H9 (cell line): ENCODE results near the gene YES1. TPM values are rescaled to one million over a fixed set of nuclear protein-coding genes. Genes with fewer than 3 reads are reported as not detected.

ENCODE experiments used
- DNase-seq: peaks from one replicate; pipeline ENCODE4 v3.0.0-alpha.2; 2017
- H2AFZ ChIP-seq: one replicate; pipeline ENCODE4 v1.6.1; 2013; ENCODE audit warnings: mild to moderate bottlenecking, low read length, control low read depth, moderate library complexity
- H2AK5ac ChIP-seq: 2 replicates; pipeline ENCODE4 v1.6.1; 2013; ENCODE audit warnings: low read length, control low read depth, mixed read lengths; ENCODE audit not compliant: insufficient read length
- H2BK120ac ChIP-seq: one replicate; pipeline ENCODE4 v1.6.1; 2013; ENCODE audit warnings: low read depth, mild to moderate bottlenecking, low read length, control low read depth, inconsistent platforms; ENCODE audit not compliant: poor library complexity, severe bottlenecking
- H2BK12ac ChIP-seq: 2 replicates; pipeline ENCODE4 v1.6.1; 2013; ENCODE audit warnings: low read length, control low read depth, mixed read lengths, low read depth; ENCODE audit not compliant: insufficient read length
- H2BK15ac ChIP-seq: 2 replicates; pipeline ENCODE4 v1.6.1; 2013; ENCODE audit warnings: low read depth, low read length, control low read depth
- H2BK20ac ChIP-seq: one replicate; pipeline ENCODE4 v1.6.1; 2013; ENCODE audit warnings: low read depth, mild to moderate bottlenecking, low read length, control low read depth, inconsistent platforms; ENCODE audit not compliant: poor library complexity, severe bottlenecking
- H2BK5ac ChIP-seq: 2 replicates; pipeline ENCODE4 v1.6.1; 2013; ENCODE audit warnings: low read length, control low read depth, mixed read lengths; ENCODE audit not compliant: insufficient read length
- H3K14ac ChIP-seq: 2 replicates; pipeline ENCODE4 v1.6.1; 2013; ENCODE audit warnings: low read length, control low read depth; ENCODE audit not compliant: insufficient read depth
- H3K18ac ChIP-seq: 2 replicates; pipeline ENCODE4 v1.6.1; 2013; ENCODE audit warnings: low read depth, mild to moderate bottlenecking, mixed read lengths, low read length, control low read depth; ENCODE audit not compliant: insufficient read length
- H3K23ac ChIP-seq: 2 replicates; pipeline ENCODE4 v1.6.1; 2013; ENCODE audit warnings: low read length, control low read depth, mixed read lengths, low read depth; ENCODE audit not compliant: insufficient read length
- H3K23me2 ChIP-seq: 2 replicates; pipeline ENCODE4 v1.6.1; 2013; ENCODE audit warnings: low read depth, mild to moderate bottlenecking, mixed read lengths, low read length, control low read depth; ENCODE audit not compliant: insufficient read length, poor library complexity, severe bottlenecking
- H3K27ac ChIP-seq: 2 replicates; pipeline ENCODE4 v1.5.1; 2013; ENCODE audit warnings: low read length, control low read depth, mixed read lengths, low read depth; ENCODE audit not compliant: insufficient read length
- H3K27me3 ChIP-seq: 2 replicates; pipeline ENCODE4 v1.6.1; 2013; ENCODE audit warnings: low read length, control low read depth, inconsistent platforms; ENCODE audit not compliant: insufficient read depth
- H3K4ac ChIP-seq: 2 replicates; pipeline ENCODE4 v1.6.1; 2013; ENCODE audit warnings: low read depth, mild to moderate bottlenecking, control low read depth, inconsistent platforms, low read length, moderate library complexity
- H3K4me1 ChIP-seq: 2 replicates; pipeline ENCODE4 v1.6.1; 2013; ENCODE audit warnings: low read length, control low read depth, inconsistent platforms; ENCODE audit not compliant: insufficient read depth
- H3K4me2 ChIP-seq: 2 replicates; pipeline ENCODE4 v1.6.1; 2013; ENCODE audit warnings: low read length, control low read depth, mixed read lengths; ENCODE audit not compliant: insufficient read length, insufficient read depth
- H3K56ac ChIP-seq: 2 replicates; pipeline ENCODE4 v1.6.1; 2013; ENCODE audit warnings: low read depth, mild to moderate bottlenecking, mixed read lengths, low read length, control low read depth; ENCODE audit not compliant: insufficient read length
- H3K79me1 ChIP-seq: 2 replicates; pipeline ENCODE4 v1.6.1; 2013; ENCODE audit warnings: low read depth, mild to moderate bottlenecking, moderate library complexity, low read length, control low read depth, inconsistent platforms; ENCODE audit not compliant: insufficient read depth, poor library complexity, severe bottlenecking
- H3K79me2 ChIP-seq: 2 replicates; pipeline ENCODE4 v1.6.1; 2013; ENCODE audit warnings: low read length, control low read depth, inconsistent platforms; ENCODE audit not compliant: insufficient read depth
- H3K9ac ChIP-seq: 2 replicates; pipeline ENCODE4 v1.6.1; 2013; ENCODE audit warnings: low read length, control low read depth, mixed read lengths; ENCODE audit not compliant: insufficient read length; ENCODE audit errors: extremely low read depth
- H3K9me3 ChIP-seq: one replicate; pipeline ENCODE4 v1.6.1; 2013; ENCODE audit warnings: low read depth, low read length, inconsistent platforms; ENCODE audit not compliant: control insufficient read depth
- H3T11ph ChIP-seq: one replicate; pipeline ENCODE4 v1.6.1; 2013; ENCODE audit warnings: mild to moderate bottlenecking, low read length, control low read depth, inconsistent platforms
- H4K20me1 ChIP-seq: one replicate; pipeline ENCODE4 v1.6.1; 2013; ENCODE audit not compliant: control insufficient read depth, insufficient read length, insufficient read depth
- H4K5ac ChIP-seq: 2 replicates; pipeline ENCODE4 v1.6.1; 2013; ENCODE audit warnings: low read depth, mild to moderate bottlenecking, mixed read lengths, low read length, control low read depth; ENCODE audit not compliant: insufficient read length
- H4K8ac ChIP-seq: replicated peaks from 2 replicates; pipeline ENCODE4 v1.6.1; 2013; ENCODE audit warnings: low read length, control low read depth, mixed read lengths, low read depth; ENCODE audit not compliant: insufficient read length
- H4K91ac ChIP-seq: 2 replicates; pipeline ENCODE4 v1.6.1; 2013; ENCODE audit warnings: low read depth, mild to moderate bottlenecking, moderate library complexity, mixed read lengths, low read length, control low read depth; ENCODE audit not compliant: insufficient read length
- H3K27ac Mint-ChIP-seq, 3 experiments: 2 replicates in 2 of 3; 3 replicates in 1 of 3; pipeline ENCODE4 v1.8.0; 2020 to 2021; ENCODE audit warnings: mixed read lengths in 3 of 3, mild to moderate bottlenecking in 1 of 3, moderate library complexity in 1 of 3
- H3K27me3 Mint-ChIP-seq: 2 replicates; pipeline ENCODE4 v1.8.0; 2021; ENCODE audit warnings: low read depth, mild to moderate bottlenecking, moderate library complexity, mixed read lengths
- H3K36me3 Mint-ChIP-seq, 3 experiments: 2 replicates in 2 of 3; 3 replicates in 1 of 3; pipeline ENCODE4 v1.8.0; 2020 to 2021; ENCODE audit warnings: low read depth in 3 of 3, mixed read lengths in 3 of 3; ENCODE audit not compliant: insufficient read depth in 1 of 3
- H3K4me1 Mint-ChIP-seq, 2 experiments: 2 replicates each; pipeline ENCODE4 v1.8.0; 2020; ENCODE audit warnings: mixed read lengths in 2 of 2
- H3K4me3 Mint-ChIP-seq, 2 experiments: 2 replicates in 1 of 2; 3 replicates in 1 of 2; pipeline ENCODE4 v1.8.0; 2020 to 2021; ENCODE audit warnings: mild to moderate bottlenecking in 2 of 2, mixed read lengths in 2 of 2, moderate library complexity in 1 of 2
- H3K9me3 Mint-ChIP-seq, 2 experiments: 2 replicates in 1 of 2; 3 replicates in 1 of 2; pipeline ENCODE4 v1.8.0; 2020; ENCODE audit warnings: mild to moderate bottlenecking in 2 of 2, mixed read lengths in 2 of 2, moderate library complexity in 1 of 2
- CTCF ChIP-seq: fragments of 200-600 bp; sonication (generic); conservative IDR thresholded peaks from 3 replicates; pipeline ENCODE4 v1.8.0; 2021; ENCODE audit warnings: antibody characterized with exemption, mild to moderate bottlenecking
- WGBS: extraction: QIAGEN DNeasy Blood & Tissue Kit; methylation state at CpG from one replicate; pipeline ENCODE4 v1.1.7; 2013; ENCODE audit warnings: missing lambda C conversion rate, low lambda C conversion rate, mixed read lengths; ENCODE audit not compliant: insufficient read length; ENCODE audit errors: extremely low coverage; 5-methylcytosine and 5-hydroxymethylcytosine counted together
- total RNA-seq: library from RNA; stranded (reverse); gene quantifications from 2 replicates; pipeline ENCODE4 v1.2.1, GENCODE V29; 2021

The YES1 gene
- total RNA-seq, 1 experiment from 2014 or later: 86.9 TPM

- no CpG with 5 or more reads among the region's 1 CpG for WGBS
- H3K27ac ChIP-seq: no peak overlapping the region
- H3K56ac ChIP-seq: no peak overlapping the region
These were observed 96.4 kb downstream of the YES1 start for GRCh38 chr18:715626-716025.

More at GRCh38 chr18:715626-716025, 96.4 kb downstream of the YES1 start:
- Histone ChIP-seq H3K9me3 (no peaks in the 10 kb centered on the region), H2BK15ac (no peak overlapping the region), H4K20me1 (no peaks in the 10 kb centered on the region), H2BK5ac (no peak overlapping the region), H3K4me1 (0 out of 2 replicates have a peak, but pooled peaks cover 2% of the 10 kb centered on the region), H3K14ac (no peak overlapping the region), H4K8ac (no peak overlapping the region), H3K23me2 (peaks cover 8% of the 10 kb centered on the region), H2BK120ac (no peak overlapping the region), H3K23ac (no peak overlapping the region), H2AK5ac (no peak overlapping the region), H3K9ac (no peak overlapping the region), H4K5ac (no peak overlapping the region), H3K4ac (no peak overlapping the region), H3K4me2 (no peak overlapping the region), H4K91ac (no peak overlapping the region), H2BK20ac (no peak overlapping the region), H3T11ph (no peak overlapping the region), H2AFZ (no peak overlapping the region), H2BK12ac (no peak overlapping the region), H3K79me1 (no peaks in the 10 kb centered on the region), H3K18ac (no peak overlapping the region), H3K27me3 (no peaks in the 10 kb centered on the region), H3K79me2 (no peaks in the 10 kb centered on the region)
- H3K4me1 Mint-ChIP-seq: peaks cover 6 to 7% of the 10 kb centered on the region in 2 experiments
- H3K9me3 Mint-ChIP-seq: peaks cover 3 to 7% of the 10 kb centered on the region in 2 experiments; a peak in 3 of 5 replicates
- DNase-seq: no peak
- no peak overlapping the region for H3K4me3 Mint-ChIP-seq
- TF ChIP-seq CTCF: no peak
- peaks cover 5% of the 10 kb centered on the region for H3K27me3 Mint-ChIP-seq
- H3K27ac Mint-ChIP-seq: no peak overlapping the region
- H3K36me3 Mint-ChIP-seq: peaks cover 0 to 5% (median 0%) of the 10 kb centered on the region in 3 experiments; a peak in 2 of 7 replicates
